ENCODE results near the gene CLOCK. TPM values are rescaled to one million over a fixed set of nuclear protein-coding genes. Genes with fewer than 3 reads are reported as not detected.

CLOCK gene
- polyA plus RNA-seq, 2 of the 4 experiments (the other 2 are of a cell fraction): 6.6 to 14.2 TPM

GRCh38 chr4:55512922-55513571 lies 33.7 kb downstream of the CLOCK start (continued):
- TF ChIP-seq, protein P1, sequence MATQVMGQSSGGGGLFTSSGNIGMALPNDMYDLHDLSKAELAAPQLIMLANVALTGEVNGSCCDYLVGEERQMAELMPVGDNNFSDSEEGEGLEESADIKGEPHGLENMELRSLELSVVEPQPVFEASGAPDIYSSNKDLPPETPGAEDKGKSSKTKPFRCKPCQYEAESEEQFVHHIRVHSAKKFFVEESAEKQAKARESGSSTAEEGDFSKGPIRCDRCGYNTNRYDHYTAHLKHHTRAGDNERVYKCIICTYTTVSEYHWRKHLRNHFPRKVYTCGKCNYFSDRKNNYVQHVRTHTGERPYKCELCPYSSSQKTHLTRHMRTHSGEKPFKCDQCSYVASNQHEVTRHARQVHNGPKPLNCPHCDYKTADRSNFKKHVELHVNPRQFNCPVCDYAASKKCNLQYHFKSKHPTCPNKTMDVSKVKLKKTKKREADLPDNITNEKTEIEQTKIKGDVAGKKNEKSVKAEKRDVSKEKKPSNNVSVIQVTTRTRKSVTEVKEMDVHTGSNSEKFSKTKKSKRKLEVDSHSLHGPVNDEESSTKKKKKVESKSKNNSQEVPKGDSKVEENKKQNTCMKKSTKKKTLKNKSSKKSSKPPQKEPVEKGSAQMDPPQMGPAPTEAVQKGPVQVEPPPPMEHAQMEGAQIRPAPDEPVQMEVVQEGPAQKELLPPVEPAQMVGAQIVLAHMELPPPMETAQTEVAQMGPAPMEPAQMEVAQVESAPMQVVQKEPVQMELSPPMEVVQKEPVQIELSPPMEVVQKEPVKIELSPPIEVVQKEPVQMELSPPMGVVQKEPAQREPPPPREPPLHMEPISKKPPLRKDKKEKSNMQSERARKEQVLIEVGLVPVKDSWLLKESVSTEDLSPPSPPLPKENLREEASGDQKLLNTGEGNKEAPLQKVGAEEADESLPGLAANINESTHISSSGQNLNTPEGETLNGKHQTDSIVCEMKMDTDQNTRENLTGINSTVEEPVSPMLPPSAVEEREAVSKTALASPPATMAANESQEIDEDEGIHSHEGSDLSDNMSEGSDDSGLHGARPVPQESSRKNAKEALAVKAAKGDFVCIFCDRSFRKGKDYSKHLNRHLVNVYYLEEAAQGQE (IDR thresholded peaks at IDR 0.05): no peak
- TF ChIP-seq NR3C1 (IDR thresholded peaks at IDR 0.05) (no peak), EHMT2 (IDR thresholded peaks at IDR 0.05; ENCODE audit: low read depth) (no peak), CBX2 (IDR thresholded peaks at IDR 0.05; ENCODE audit: borderline replicate concordance, low read depth) (no peak)

DNA sequence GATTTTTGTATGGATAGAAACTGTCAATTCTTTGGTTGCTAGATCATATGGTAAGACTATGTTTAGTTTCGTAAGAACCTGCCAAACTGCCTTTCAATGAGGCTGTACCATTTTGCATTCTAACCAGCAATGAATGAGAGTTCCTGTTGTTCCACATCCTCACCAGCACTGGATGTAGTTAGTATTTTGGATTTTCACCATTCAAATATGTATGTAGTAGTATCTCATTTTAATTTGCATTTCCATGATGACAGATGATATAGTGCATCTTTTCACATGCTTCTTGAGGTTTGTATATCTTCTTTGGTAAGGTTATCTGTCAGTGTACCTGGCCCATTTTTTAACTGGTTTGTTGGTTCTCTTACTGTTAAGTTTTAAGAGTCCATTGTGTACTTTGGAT lies 34.6 kb downstream of the CLOCK start:
- POLR2A ChIA-PET: no interaction called here
- Histone ChIP-seq H3K9me3 (no peaks in the 10 kb centered on the region), H3K4me1 (0 out of 3 replicates have a peak, but pooled peaks cover 4% of the 10 kb centered on the region), H3K4me2 (no peak overlapping the region), H3K4me3 (no peak overlapping the region), H3K27ac (no peak overlapping the region)
- no peak for TF ChIP-seq MAFK (IDR thresholded peaks at IDR 0.05; ENCODE audit: partially characterized antibody)
- TF ChIP-seq, protein P2, sequence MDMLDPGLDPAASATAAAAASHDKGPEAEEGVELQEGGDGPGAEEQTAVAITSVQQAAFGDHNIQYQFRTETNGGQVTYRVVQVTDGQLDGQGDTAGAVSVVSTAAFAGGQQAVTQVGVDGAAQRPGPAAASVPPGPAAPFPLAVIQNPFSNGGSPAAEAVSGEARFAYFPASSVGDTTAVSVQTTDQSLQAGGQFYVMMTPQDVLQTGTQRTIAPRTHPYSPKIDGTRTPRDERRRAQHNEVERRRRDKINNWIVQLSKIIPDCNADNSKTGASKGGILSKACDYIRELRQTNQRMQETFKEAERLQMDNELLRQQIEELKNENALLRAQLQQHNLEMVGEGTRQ (IDR thresholded peaks at IDR 0.05): no peak
- TF ChIP-seq CEBPB (IDR thresholded peaks at IDR 0.05): no peak
- CTCF ChIA-PET: no interaction called here
- ATAC-seq (no peak), DNase-seq (ENCODE audit: low read depth in 1 of 2, low spot score in 1 of 2) (no peak), FAIRE-seq (no peak)
- 91% methylated on average over 1 of the region's 1 CpG for WGBS (ENCODE audit: missing lambda C conversion rate)

- no peak for DNase-seq (ENCODE audit: low read depth in 1 of 2, low spot score in 1 of 2)
- Histone ChIP-seq H3K4me2 (no peak overlapping the region), H3K4me1 (0 out of 3 replicates have a peak, but pooled peaks cover 4% of the 10 kb centered on the region), H3K9me3 (no peaks in the 10 kb centered on the region), H3K4me3 (no peak overlapping the region), H3K27ac (no peak overlapping the region)
- FAIRE-seq: no peak
- ChIA-PET POLR2A (no interaction called here), CTCF (no interaction called here)
- ATAC-seq: no peak
- TF ChIP-seq HOXB13 (CRISPR knock-in tag; IDR thresholded peaks at IDR 0.05; ENCODE audit: low read depth) (no peak), ZC3H11A (IDR thresholded peaks at IDR 0.05) (no peak), HOXB5 (CRISPR knock-in tag; IDR thresholded peaks at IDR 0.05) (no peak), PHF8 (IDR thresholded peaks at IDR 0.05; ENCODE audit: borderline replicate concordance, low read depth) (no peak), EHMT2 (IDR thresholded peaks at IDR 0.05; ENCODE audit: low read depth) (no peak), NFE2L2 (conservative IDR thresholded peaks at IDR 0.05; ENCODE audit: low read length) (no peak), HMGXB4 (CRISPR knock-in tag; IDR thresholded peaks at IDR 0.05; ENCODE audit: borderline replicate concordance) (no peak), SREBF2 (IDR thresholded peaks at IDR 0.05) (no peak), RNF2 (IDR thresholded peaks at IDR 0.05; ENCODE audit: borderline replicate concordance, low read depth) (no peak), NR3C1 (IDR thresholded peaks at IDR 0.05) (no peak), HOXA7 (CRISPR knock-in tag; IDR thresholded peaks at IDR 0.05) (no peak)
- TF ChIP-seq, protein P1 (IDR thresholded peaks at IDR 0.05): no peak
- TF ChIP-seq, protein P3, sequence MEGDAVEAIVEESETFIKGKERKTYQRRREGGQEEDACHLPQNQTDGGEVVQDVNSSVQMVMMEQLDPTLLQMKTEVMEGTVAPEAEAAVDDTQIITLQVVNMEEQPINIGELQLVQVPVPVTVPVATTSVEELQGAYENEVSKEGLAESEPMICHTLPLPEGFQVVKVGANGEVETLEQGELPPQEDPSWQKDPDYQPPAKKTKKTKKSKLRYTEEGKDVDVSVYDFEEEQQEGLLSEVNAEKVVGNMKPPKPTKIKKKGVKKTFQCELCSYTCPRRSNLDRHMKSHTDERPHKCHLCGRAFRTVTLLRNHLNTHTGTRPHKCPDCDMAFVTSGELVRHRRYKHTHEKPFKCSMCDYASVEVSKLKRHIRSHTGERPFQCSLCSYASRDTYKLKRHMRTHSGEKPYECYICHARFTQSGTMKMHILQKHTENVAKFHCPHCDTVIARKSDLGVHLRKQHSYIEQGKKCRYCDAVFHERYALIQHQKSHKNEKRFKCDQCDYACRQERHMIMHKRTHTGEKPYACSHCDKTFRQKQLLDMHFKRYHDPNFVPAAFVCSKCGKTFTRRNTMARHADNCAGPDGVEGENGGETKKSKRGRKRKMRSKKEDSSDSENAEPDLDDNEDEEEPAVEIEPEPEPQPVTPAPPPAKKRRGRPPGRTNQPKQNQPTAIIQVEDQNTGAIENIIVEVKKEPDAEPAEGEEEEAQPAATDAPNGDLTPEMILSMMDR (IDR thresholded peaks at IDR 0.05): no peak
- TF ChIP-seq, protein P4, sequence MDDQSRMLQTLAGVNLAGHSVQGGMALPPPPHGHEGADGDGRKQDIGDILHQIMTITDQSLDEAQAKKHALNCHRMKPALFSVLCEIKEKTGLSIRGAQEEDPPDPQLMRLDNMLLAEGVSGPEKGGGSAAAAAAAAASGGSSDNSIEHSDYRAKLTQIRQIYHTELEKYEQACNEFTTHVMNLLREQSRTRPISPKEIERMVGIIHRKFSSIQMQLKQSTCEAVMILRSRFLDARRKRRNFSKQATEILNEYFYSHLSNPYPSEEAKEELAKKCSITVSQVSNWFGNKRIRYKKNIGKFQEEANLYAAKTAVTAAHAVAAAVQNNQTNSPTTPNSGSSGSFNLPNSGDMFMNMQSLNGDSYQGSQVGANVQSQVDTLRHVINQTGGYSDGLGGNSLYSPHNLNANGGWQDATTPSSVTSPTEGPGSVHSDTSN (IDR thresholded peaks at IDR 0.05): no peak
- TF ChIP-seq, protein P5, sequence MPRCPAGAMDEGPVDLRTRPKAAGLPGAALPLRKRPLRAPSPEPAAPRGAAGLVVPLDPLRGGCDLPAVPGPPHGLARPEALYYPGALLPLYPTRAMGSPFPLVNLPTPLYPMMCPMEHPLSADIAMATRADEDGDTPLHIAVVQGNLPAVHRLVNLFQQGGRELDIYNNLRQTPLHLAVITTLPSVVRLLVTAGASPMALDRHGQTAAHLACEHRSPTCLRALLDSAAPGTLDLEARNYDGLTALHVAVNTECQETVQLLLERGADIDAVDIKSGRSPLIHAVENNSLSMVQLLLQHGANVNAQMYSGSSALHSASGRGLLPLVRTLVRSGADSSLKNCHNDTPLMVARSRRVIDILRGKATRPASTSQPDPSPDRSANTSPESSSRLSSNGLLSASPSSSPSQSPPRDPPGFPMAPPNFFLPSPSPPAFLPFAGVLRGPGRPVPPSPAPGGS (IDR thresholded peaks at IDR 0.05): no peak
Observed at GRCh38 chr4:55510685-55511084, 36.0 kb downstream of the CLOCK start.
